HCT116 (cell line): ENCODE results near the gene PTTG1IP. TPM values are rescaled to one million over a fixed set of nuclear protein-coding genes. Genes with fewer than 3 reads are reported as not detected.

Source experiments
- ATAC-seq: fragments of 200-7000 bp; cut with Tn5 transposase; 2 replicates; pipeline ENCODE4 v1.9.1; 2020; ENCODE audit warnings: mild to moderate bottlenecking, moderate library complexity
- BruUV-seq: library from RNA; stranded (reverse); fragments of 400-500 nt; replicated peaks from 2 replicates; lab custom pipeline; 2021; lab: Mats Ljungman, UMichigan
- CTCF ChIA-PET: fragments of 300-600 bp; sonication (Branson Sonifier 250); formaldehyde crosslinking; loops from one replicate; lab custom pipeline; 2021; ENCODE audit warnings: antibody characterized with exemption; lab: Charles Lee
- POLR2A ChIA-PET: fragments of 300-600, 350-600 bp; sonication (Branson Sonifier 250); formaldehyde crosslinking; loops from one replicate; lab custom pipeline; 2021; ENCODE audit warnings: antibody characterized with exemption; lab: Charles Lee
- RAD21 ChIA-PET, 2 experiments: fragments of 300-600 bp; sonication (Branson Sonifier 250); formaldehyde crosslinking; loops; one replicate each; lab custom pipeline; 2023; ENCODE audit warnings: low total read pairs in 2 of 2; ENCODE audit not compliant: uncharacterized antibody in 2 of 2, unreplicated experiment in 2 of 2, low non-redundant PET in 1 of 2; lab: Charles Lee
- DNase-seq: peaks from one replicate; pipeline ENCODE4 v3.0.0-alpha.2; 2010; ENCODE audit warnings: low read depth, low spot score
- H2AFZ ChIP-seq: fragments of 200-600 bp; shearing (Covaris generic), sonication (generic); 2 replicates; pipeline ENCODE4 v1.6.1; 2017; ENCODE audit warnings: low read depth, mixed run types, mixed read lengths, antibody characterized with exemption, low read length; ENCODE audit not compliant: poor library complexity, severe bottlenecking
- H3K27ac ChIP-seq: 2 replicates; pipeline ENCODE4 v1.5.1; 2012; ENCODE audit warnings: low read depth, low read length
- H3K27me3 ChIP-seq: fragments of 200-600 bp; sonication (generic); 2 replicates; pipeline ENCODE4 v1.6.1; 2016; ENCODE audit warnings: mixed run types, low read length, mixed read lengths; ENCODE audit not compliant: insufficient read depth
- H3K36me3 ChIP-seq, 2 experiments: fragments of 200-500 bp in 1 of 2; fragments of 200-600 bp in 1 of 2; sonication (Bioruptor generic) in 1 of 2; sonication (generic) in 1 of 2; 2 replicates each; pipeline versions ENCODE4 v1.5.1 to v1.6.1; 2014 to 2016; ENCODE audit warnings: low read length in 2 of 2, inconsistent platforms in 1 of 2, mixed read lengths in 1 of 2, mixed run types in 1 of 2; ENCODE audit not compliant: insufficient read depth in 2 of 2, control insufficient read depth in 1 of 2
- H3K4me1 ChIP-seq, 2 experiments: fragments of 200-600 bp in 1 of 2; sonication (generic) in 1 of 2; 2 replicates each; pipeline versions ENCODE4 v1.5.1 to v1.6.1; 2012 to 2017; ENCODE audit warnings: low read length in 2 of 2, inconsistent platforms in 1 of 2, mild to moderate bottlenecking in 1 of 2, mixed read lengths in 1 of 2, mixed run types in 1 of 2, moderate library complexity in 1 of 2; ENCODE audit not compliant: insufficient read depth in 2 of 2, control insufficient read depth in 1 of 2
- H3K4me2 ChIP-seq: fragments of 200-600 bp; sonication (generic); 2 replicates; pipeline ENCODE4 v1.6.1; 2017; ENCODE audit warnings: mixed run types, low read length, mixed read lengths
- H3K4me3 ChIP-seq, 2 experiments: fragments of 200-600 bp in 1 of 2; sonication (generic) in 1 of 2; replicated peaks in 1 of 2; 2 replicates each; pipeline ENCODE4 v1.5.1; 2011 to 2016; ENCODE audit warnings: low read length in 2 of 2, control low read depth in 1 of 2, low read depth in 1 of 2, mild to moderate bottlenecking in 1 of 2, mixed read lengths in 1 of 2, mixed run types in 1 of 2
- H3K79me2 ChIP-seq: fragments of 200-600 bp; sonication (generic); 2 replicates; pipeline ENCODE4 v1.6.1; 2017; ENCODE audit warnings: mild to moderate bottlenecking, mixed run types, low read length, moderate library complexity, mixed read lengths; ENCODE audit not compliant: insufficient read depth
- H3K9ac ChIP-seq: fragments of 200-600 bp; sonication (generic); 2 replicates; pipeline ENCODE4 v1.6.1; 2016; ENCODE audit warnings: low read length, mixed read lengths
- H3K9me2 ChIP-seq: fragments of 200-600 bp; sonication (generic), shearing (Covaris generic); 2 replicates; pipeline ENCODE4 v1.6.1; 2017; ENCODE audit warnings: mixed run types, mild to moderate bottlenecking, moderate library complexity; ENCODE audit not compliant: insufficient read depth
- H3K9me3 ChIP-seq, 2 experiments: fragments of 200-500 bp in 1 of 2; fragments of 200-600 bp in 1 of 2; sonication (Bioruptor generic) in 1 of 2; sonication (generic) in 1 of 2; 2 replicates each; pipeline ENCODE4 v1.6.1; 2014 to 2017; ENCODE audit warnings: low read length in 2 of 2, mixed read lengths in 2 of 2, inconsistent platforms in 1 of 2, low read depth in 1 of 2, mild to moderate bottlenecking in 1 of 2, mixed run types in 1 of 2, moderate library complexity in 1 of 2; ENCODE audit not compliant: control insufficient read depth in 1 of 2, insufficient read depth in 1 of 2
- H4K20me1 ChIP-seq: fragments of 200-600 bp; sonication (generic), shearing (Covaris generic); 2 replicates; pipeline ENCODE4 v1.6.1; 2017; ENCODE audit warnings: mixed run types, mild to moderate bottlenecking, moderate library complexity; ENCODE audit not compliant: insufficient read depth
- ELF1 ChIP-seq: IDR thresholded peaks from 2 replicates; pipeline ENCODE4 v1.6.1; 2012; ENCODE audit warnings: low read depth, borderline replicate concordance
- FOSL1 ChIP-seq: IDR thresholded peaks from 2 replicates; pipeline ENCODE4 v1.6.1; 2012; ENCODE audit warnings: low read depth
- JUND ChIP-seq: IDR thresholded peaks from 2 replicates; pipeline ENCODE4 v1.6.1; 2012
- POLR2A ChIP-seq: IDR thresholded peaks from 2 replicates; pipeline ENCODE4 v1.7.0; 2011; ENCODE audit warnings: borderline replicate concordance; ENCODE audit not compliant: insufficient read depth, insufficient read length; ENCODE audit errors: extremely low read depth
- POLR2AphosphoS5 ChIP-seq: IDR thresholded peaks from 2 replicates; pipeline ENCODE4 v1.6.1; 2011; ENCODE audit warnings: mild to moderate bottlenecking, low read depth, low read length, moderate library complexity
- RAD21 ChIP-seq: IDR thresholded peaks from 2 replicates; pipeline ENCODE4 v1.6.1; 2012; ENCODE audit warnings: low read depth, mild to moderate bottlenecking
- SP1 ChIP-seq: IDR thresholded peaks from 2 replicates; pipeline ENCODE4 v1.6.1; 2012; ENCODE audit warnings: low read depth
- SRF ChIP-seq: IDR thresholded peaks from 2 replicates; pipeline ENCODE4 v1.6.1; 2012; ENCODE audit warnings: low read depth
- TCF7L2 ChIP-seq: IDR thresholded peaks from 2 replicates; pipeline ENCODE4 v1.7.0; 2011; ENCODE audit warnings: borderline replicate concordance, inconsistent platforms; ENCODE audit not compliant: insufficient read depth, insufficient read length; ENCODE audit errors: extremely low read depth
- intact Hi-C: fragments of 100-400 bp; cut with micrococcal nuclease; formaldehyde crosslinking; loops from 2 replicates; pipeline ENCODE4 v1.10.0; 2022
- total RNA-seq: library from RNA; stranded (reverse); gene quantifications from one replicate; pipeline ENCODE4 v1.2.1, GENCODE V29; 2021; ENCODE audit not compliant: unreplicated experiment
- TF ChIP-seq, protein P1 (sequence below), 3 experiments: fragments of 200-600 bp in 1 of 3; sonication (generic) in 1 of 3; IDR thresholded peaks in 2 of 3; conservative IDR thresholded peaks in 1 of 3; 2 replicates each; pipeline ENCODE4 v1.5.1; 2012 to 2017; ENCODE audit warnings: low read depth in 2 of 3, low read length in 2 of 3, antibody characterized with exemption in 1 of 3, borderline replicate concordance in 1 of 3, control low read depth in 1 of 3, mild to moderate bottlenecking in 1 of 3, mixed read lengths in 1 of 3, mixed run types in 1 of 3, moderate library complexity in 1 of 3; ENCODE audit not compliant: insufficient read depth in 1 of 3
- TF ChIP-seq, protein P2 (sequence below): IDR thresholded peaks from 2 replicates; pipeline ENCODE4 v1.6.1; 2012

Gene PTTG1IP
- total RNA-seq, 1 experiment from 2014 or later = 83.4 TPM

DNA sequence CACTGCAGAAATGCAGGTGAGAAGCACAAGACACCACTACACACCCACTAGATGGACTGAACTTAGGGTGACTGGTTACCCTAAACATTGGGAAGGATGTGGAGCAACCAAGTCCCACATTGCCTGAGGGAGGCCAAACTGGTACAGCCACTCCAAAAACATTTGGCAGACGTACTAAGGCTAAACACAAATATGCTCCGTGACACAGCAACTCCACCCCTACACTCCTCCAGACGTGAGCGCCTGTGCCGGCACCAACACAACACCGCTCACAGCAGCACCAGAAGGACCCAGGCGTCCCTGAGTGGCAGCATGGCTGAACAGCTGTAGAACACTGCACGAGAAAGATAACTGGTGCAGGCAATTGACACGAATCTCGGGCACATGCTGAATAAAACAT, 14.7 kb downstream of the PTTG1IP start:
- no peaks in the 10 kb centered on the region for H3K9me2 ChIP-seq
- no peaks in the 10 kb centered on the region for H4K20me1 ChIP-seq
- no peaks in the 10 kb centered on the region for H3K9me3 ChIP-seq
- no peak overlapping the region for H2AFZ ChIP-seq
- H3K4me3 ChIP-seq = no peak overlapping the region
- peaks cover 60% of the 10 kb centered on the region for H3K79me2 ChIP-seq
- H3K9ac ChIP-seq = no peak overlapping the region
- peaks cover 28 to 32% of the 10 kb centered on the region in 2 experiments for H3K36me3 ChIP-seq
- no peak overlapping the region for H3K4me2 ChIP-seq
- H3K27ac ChIP-seq = no peak overlapping the region
- DNase-seq (no peak), ATAC-seq (no peak)
- no peaks in the 10 kb centered on the region; a peak in 1 of 4 replicates for H3K4me1 ChIP-seq
- intact Hi-C loops = no loop called here
- ChIA-PET RAD21 (no interaction called here), CTCF (no interaction called here), POLR2A (no interaction called here)
- BruUV-seq = no TSS peak
- TF ChIP-seq JUND (no peak), FOSL1 (no peak), POLR2AphosphoS5 (no peak), POLR2A (no peak), TCF7L2 (no peak), SRF (no peak), ELF1 (no peak), SP1 (no peak), RAD21 (no peak)
- TF ChIP-seq, protein P1, sequence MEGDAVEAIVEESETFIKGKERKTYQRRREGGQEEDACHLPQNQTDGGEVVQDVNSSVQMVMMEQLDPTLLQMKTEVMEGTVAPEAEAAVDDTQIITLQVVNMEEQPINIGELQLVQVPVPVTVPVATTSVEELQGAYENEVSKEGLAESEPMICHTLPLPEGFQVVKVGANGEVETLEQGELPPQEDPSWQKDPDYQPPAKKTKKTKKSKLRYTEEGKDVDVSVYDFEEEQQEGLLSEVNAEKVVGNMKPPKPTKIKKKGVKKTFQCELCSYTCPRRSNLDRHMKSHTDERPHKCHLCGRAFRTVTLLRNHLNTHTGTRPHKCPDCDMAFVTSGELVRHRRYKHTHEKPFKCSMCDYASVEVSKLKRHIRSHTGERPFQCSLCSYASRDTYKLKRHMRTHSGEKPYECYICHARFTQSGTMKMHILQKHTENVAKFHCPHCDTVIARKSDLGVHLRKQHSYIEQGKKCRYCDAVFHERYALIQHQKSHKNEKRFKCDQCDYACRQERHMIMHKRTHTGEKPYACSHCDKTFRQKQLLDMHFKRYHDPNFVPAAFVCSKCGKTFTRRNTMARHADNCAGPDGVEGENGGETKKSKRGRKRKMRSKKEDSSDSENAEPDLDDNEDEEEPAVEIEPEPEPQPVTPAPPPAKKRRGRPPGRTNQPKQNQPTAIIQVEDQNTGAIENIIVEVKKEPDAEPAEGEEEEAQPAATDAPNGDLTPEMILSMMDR (IDR thresholded peaks at IDR 0.05 in 2 of 3, conservative IDR thresholded peaks at IDR 0.05 in 1 of 3; ENCODE audit: borderline replicate concordance in 1 of 3, insufficient read depth in 1 of 3, low read depth in 2 of 3, low read length in 2 of 3) = no peak
- TF ChIP-seq, protein P2, sequence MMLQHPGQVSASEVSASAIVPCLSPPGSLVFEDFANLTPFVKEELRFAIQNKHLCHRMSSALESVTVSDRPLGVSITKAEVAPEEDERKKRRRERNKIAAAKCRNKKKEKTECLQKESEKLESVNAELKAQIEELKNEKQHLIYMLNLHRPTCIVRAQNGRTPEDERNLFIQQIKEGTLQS = no peak
- H3K27me3 ChIP-seq = no peaks in the 10 kb centered on the region
